ENCODE data around the gene TXNL4B. TPM values are rescaled to one million over a fixed set of nuclear protein-coding genes. Genes with fewer than 3 reads are reported as not detected.

Gene TXNL4B
- total and polyA plus RNA-seq, 4 donors: 5.0 to 11.6 (median 7.5) TPM

DNA sequence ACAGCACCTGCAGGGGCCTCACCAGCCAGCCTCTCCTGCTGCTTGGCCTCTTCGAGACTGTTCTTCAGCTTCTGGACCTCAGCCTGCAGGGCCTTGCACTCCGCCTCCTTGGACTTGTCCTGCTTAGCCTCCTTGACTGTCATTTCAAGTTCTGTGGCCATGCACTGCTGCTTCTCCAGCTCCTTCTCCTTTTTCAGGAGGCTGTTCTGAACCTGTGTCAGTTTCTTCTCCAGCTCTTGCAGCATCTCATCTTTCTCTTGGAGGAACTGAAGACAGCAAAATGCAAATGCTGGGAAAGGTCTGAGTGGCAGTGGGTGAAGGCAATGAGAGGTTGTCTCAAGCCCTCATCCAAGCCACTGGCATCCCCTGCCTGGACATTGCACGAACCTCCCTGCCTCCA is 39.3 kb upstream of the TXNL4B start:
- Histone ChIP-seq H3K9me3 (ENCODE audit: control insufficient read depth in 4 of 4, low read length in 3 of 4) (no peaks in the 10 kb centered on the region), H3K36me3 (ENCODE audit: control insufficient read depth in 4 of 4, insufficient read depth in 3 of 4, low read depth in 1 of 4, low read length in 3 of 4) (no peaks in the 10 kb centered on the region), H3K4me1 (ENCODE audit: control insufficient read depth in 4 of 4, insufficient read depth in 4 of 4, low read length in 3 of 4) (peaks cover 0 to 4% (median 4%) of the 10 kb centered on the region in 4 donors), H3K4me3 (ENCODE audit: low read depth in 1 of 3, low read length in 3 of 3) (no peak overlapping the region), H3K27me3 (ENCODE audit: control insufficient read depth in 4 of 4, insufficient read depth in 4 of 4, low read length in 3 of 4) (no peaks in the 10 kb centered on the region), H3K9ac (ENCODE audit: low read depth in 1 of 2, low read length in 2 of 2) (no peak overlapping the region), H3K27ac (ENCODE audit: low read depth in 1 of 2, low read length in 2 of 2) (no peak overlapping the region)
- WGBS: 95% methylated on average over 3 of the region's 3 CpGs
- TF ChIP-seq CTCF (IDR thresholded peaks at IDR 0.05; ENCODE audit: low read depth, low read length, missing input control): no peak
- no peak for TF ChIP-seq TAF1 (conservative IDR thresholded peaks at IDR 0.05)
- no peak for TF ChIP-seq HNF4G (IDR thresholded peaks at IDR 0.05)
- TF ChIP-seq NR2F2 (IDR thresholded peaks at IDR 0.05): no peak
- TF ChIP-seq RXRA (IDR thresholded peaks at IDR 0.05): no peak
- TF ChIP-seq, protein P1, sequence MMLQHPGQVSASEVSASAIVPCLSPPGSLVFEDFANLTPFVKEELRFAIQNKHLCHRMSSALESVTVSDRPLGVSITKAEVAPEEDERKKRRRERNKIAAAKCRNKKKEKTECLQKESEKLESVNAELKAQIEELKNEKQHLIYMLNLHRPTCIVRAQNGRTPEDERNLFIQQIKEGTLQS (IDR thresholded peaks at IDR 0.05): no peak
- no peak for TF ChIP-seq SP1 (IDR thresholded peaks at IDR 0.05)
- TF ChIP-seq YY1 (IDR thresholded peaks at IDR 0.05): no peak
- no peak for TF ChIP-seq RAD21 (IDR thresholded peaks at IDR 0.05)
- no peak for TF ChIP-seq EGR1 (IDR thresholded peaks at IDR 0.05; ENCODE audit: low read depth in 2 of 2)
- no peak for DNase-seq (ENCODE audit: low spot score)

GRCh38 chr16:72131036-72131435 is 37.6 kb upstream of the TXNL4B start:
- no peak overlapping the region for H3K27ac ChIP-seq (ENCODE audit: low read depth in 1 of 2, low read length in 2 of 2)
- no peak for DNase-seq (ENCODE audit: low spot score)
- H3K9ac ChIP-seq (ENCODE audit: low read depth in 1 of 2, low read length in 2 of 2): no peak overlapping the region
- no peak overlapping the region for H3K4me3 ChIP-seq (ENCODE audit: low read depth in 1 of 3, low read length in 3 of 3)
- no peaks in the 10 kb centered on the region for H3K9me3 ChIP-seq (ENCODE audit: control insufficient read depth in 4 of 4, low read length in 3 of 4)
- 89% methylated on average over 6 of the region's 6 CpGs for WGBS
- no peaks in the 10 kb centered on the region for H3K27me3 ChIP-seq (ENCODE audit: control insufficient read depth in 4 of 4, insufficient read depth in 4 of 4, low read length in 3 of 4)
- no peaks in the 10 kb centered on the region for H3K36me3 ChIP-seq (ENCODE audit: control insufficient read depth in 4 of 4, insufficient read depth in 3 of 4, low read depth in 1 of 4, low read length in 3 of 4)
- H3K4me1 ChIP-seq (ENCODE audit: control insufficient read depth in 4 of 4, insufficient read depth in 4 of 4, low read length in 3 of 4): no peaks in the 10 kb centered on the region
- TF ChIP-seq SP1 (IDR thresholded peaks at IDR 0.05): no peak
- no peak for TF ChIP-seq JUND (IDR thresholded peaks at IDR 0.05)
- no peak for TF ChIP-seq YY1 (IDR thresholded peaks at IDR 0.05)
- TF ChIP-seq CTCF (IDR thresholded peaks at IDR 0.05; ENCODE audit: low read depth, low read length, missing input control): no peak
- TF ChIP-seq REST (IDR thresholded peaks at IDR 0.05): no peak
- TF ChIP-seq, protein P1 (IDR thresholded peaks at IDR 0.05): no peak
- no peak for TF ChIP-seq GABPA (IDR thresholded peaks at IDR 0.05 in 1 of 2, conservative IDR thresholded peaks at IDR 0.05 in 1 of 2)
- TF ChIP-seq FOXA2 (IDR thresholded peaks at IDR 0.05): no peak
- no peak for TF ChIP-seq RAD21 (IDR thresholded peaks at IDR 0.05)
- no peak for TF ChIP-seq RXRA (IDR thresholded peaks at IDR 0.05)
- TF ChIP-seq NR2F2 (IDR thresholded peaks at IDR 0.05): no peak
- TF ChIP-seq TAF1 (conservative IDR thresholded peaks at IDR 0.05): no peak
- TF ChIP-seq MAX (IDR thresholded peaks at IDR 0.05): no peak
